Dendritic cell treated with granulocyte-macrophage colony-stimulating factor and Interleukin-4, amounts not matched to agents 40 ng/mL and 50 ng/mL, for 4 days (primary cell): ENCODE data around the gene RALGPS2.

Experiments used
- H3K27ac Mint-ChIP-seq: one replicate; pipeline ENCODE4 v1.8.0; 2022; ENCODE audit warnings: mild to moderate bottlenecking, mixed read lengths
- H3K27me3 Mint-ChIP-seq: one replicate; pipeline ENCODE4 v1.8.0; 2022; ENCODE audit warnings: mild to moderate bottlenecking, mixed read lengths
- H3K36me3 Mint-ChIP-seq: one replicate; pipeline ENCODE4 v1.8.0; 2022; ENCODE audit warnings: low read depth, mixed read lengths
- H3K4me1 Mint-ChIP-seq: one replicate; pipeline ENCODE4 v1.8.0; 2022; ENCODE audit warnings: low read depth, mixed read lengths
- H3K4me3 Mint-ChIP-seq: one replicate; pipeline ENCODE4 v1.8.0; 2022; ENCODE audit warnings: mild to moderate bottlenecking, moderate library complexity, mixed read lengths
- H3K9me3 Mint-ChIP-seq: one replicate; pipeline ENCODE4 v1.8.0; 2022; ENCODE audit warnings: mixed read lengths
- intact Hi-C: fragments of 100-400 bp; cut with micrococcal nuclease; formaldehyde crosslinking; loops from one replicate; pipeline ENCODE4 v1.15.0; 2022

RALGPS2 gene

DNA sequence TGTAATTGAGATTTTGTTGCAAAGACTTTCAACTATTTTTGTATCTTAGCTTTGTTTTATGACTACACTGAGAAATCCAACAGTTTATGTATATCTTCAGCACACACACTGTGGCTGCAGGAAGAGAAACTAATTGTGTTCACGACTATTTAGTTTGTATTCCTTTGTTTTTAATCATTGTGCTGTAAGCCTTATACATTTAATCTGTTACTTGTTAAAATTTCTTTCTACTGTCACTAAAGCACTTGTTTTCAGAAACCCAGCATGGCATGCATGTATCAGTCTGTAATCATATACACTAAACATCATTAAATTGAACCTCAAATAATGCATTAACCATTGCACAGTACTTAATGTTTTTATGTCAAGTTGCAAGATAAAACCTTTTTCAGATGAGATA is 145.2 kb downstream of the RALGPS2 start:
- no peaks in the 10 kb centered on the region for H3K36me3 Mint-ChIP-seq
- H3K4me3 Mint-ChIP-seq = no peak overlapping the region
- intact Hi-C loops = no loop called here
- H3K27me3 Mint-ChIP-seq = no peaks in the 10 kb centered on the region
- peaks cover 5% of the 10 kb centered on the region for H3K4me1 Mint-ChIP-seq
- H3K9me3 Mint-ChIP-seq = no peaks in the 10 kb centered on the region
- H3K27ac Mint-ChIP-seq = no peak overlapping the region

DNA sequence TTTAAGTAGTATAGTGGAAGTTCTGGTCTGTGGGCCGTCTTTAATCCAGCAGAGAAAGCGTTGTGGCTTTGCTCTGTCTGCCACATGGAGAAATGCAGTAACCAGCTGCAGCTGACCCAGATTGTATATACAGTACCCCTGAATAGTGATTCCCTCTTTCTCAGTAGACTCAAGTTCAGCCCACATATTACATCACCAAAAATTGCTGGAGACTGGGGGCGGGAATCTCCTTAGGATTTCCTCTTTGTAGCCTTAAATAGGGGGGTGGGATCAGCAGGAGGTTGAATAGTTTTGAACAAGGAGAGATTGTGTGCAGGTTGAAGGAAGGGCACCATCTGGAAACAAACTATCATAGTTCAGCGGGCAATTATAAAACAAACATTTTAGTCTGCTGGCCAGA is 145.9 kb downstream of the RALGPS2 start, which contains the start of gene ANGPTL1:
TSS of gene ANGPTL1 (minus strand) at position 134 of the 400 bp plus-strand sequence. CDS start 5,301 bp downstream, outside the sequence.
- H3K4me3 Mint-ChIP-seq = no peak within 1 kb of the TSS
- no peaks in the 10 kb centered on the region for H3K27me3 Mint-ChIP-seq
- H3K27ac Mint-ChIP-seq = no peak within 1 kb of the TSS
- H3K4me1 Mint-ChIP-seq = peaks cover 5% of the 10 kb centered on the region
- H3K36me3 Mint-ChIP-seq = no peaks in the 10 kb centered on the region
- intact Hi-C loops = no loop called here
- no peaks in the 10 kb centered on the region for H3K9me3 Mint-ChIP-seq

DNA sequence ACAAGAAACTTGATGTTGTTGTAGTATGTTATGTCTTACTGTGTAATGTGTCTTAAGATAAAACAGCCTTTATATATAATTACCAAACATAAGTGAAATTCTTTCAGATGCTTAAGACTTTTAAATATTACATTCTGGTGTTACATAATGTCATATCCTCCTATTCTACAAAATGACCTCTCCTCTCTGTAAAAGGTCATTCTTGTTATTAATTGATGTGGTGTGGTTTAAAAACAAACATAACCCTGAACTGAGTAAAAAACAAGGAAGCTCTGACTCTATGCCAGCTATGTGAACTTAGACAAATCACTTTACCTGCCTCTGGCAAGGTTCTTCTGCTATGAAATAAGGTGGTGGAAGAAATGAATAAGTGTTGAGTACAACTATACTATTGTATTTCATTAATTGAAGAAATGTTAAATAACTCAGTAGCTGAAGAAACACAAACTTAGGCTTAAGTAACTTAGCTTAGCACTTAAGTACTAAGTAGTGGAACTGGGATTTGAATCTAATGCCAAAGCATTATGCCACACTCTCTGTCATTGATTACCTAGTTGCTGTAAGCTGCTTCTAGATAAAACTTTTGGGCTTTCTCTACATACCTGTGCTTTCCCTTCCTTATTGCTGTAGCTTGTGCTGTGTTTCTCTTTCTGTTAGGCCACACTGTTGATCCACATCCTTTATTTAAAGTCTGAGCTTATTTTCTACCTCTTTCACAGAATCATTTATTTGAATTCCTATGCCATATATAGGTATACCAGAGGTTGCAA is 146.7 kb downstream of the RALGPS2 start:
- Mint-ChIP-seq H3K27me3 (no peaks in the 10 kb centered on the region), H3K9me3 (no peaks in the 10 kb centered on the region), H3K36me3 (no peaks in the 10 kb centered on the region), H3K4me3 (no peak overlapping the region), H3K4me1 (peaks cover 5% of the 10 kb centered on the region), H3K27ac (no peak overlapping the region)
- intact Hi-C loops = no loop called here

DNA sequence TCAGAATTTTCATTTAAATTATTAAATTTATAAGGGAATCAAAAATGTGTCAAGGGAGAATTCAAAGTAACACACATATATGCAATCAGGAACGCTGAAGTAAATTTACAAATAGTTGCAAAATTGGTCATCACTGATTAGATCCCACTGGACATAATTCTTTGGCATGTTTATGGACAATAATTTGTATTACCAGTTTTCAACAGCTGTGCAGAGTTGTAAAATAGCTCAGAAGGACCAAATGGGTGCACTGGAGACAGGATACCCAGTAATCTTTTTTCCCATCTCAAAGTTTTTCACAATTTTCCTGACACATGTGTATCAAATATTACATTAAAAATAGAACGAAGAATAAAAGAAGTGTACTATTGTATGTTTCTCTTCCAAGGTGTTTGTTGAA is 149.9 kb downstream of the RALGPS2 start:
- Mint-ChIP-seq H3K27me3 (no peaks in the 10 kb centered on the region), H3K4me3 (no peak overlapping the region), H3K27ac (no peak overlapping the region), H3K4me1 (no peaks in the 10 kb centered on the region), H3K9me3 (no peaks in the 10 kb centered on the region), H3K36me3 (no peaks in the 10 kb centered on the region)
- intact Hi-C loops = no loop called here

DNA sequence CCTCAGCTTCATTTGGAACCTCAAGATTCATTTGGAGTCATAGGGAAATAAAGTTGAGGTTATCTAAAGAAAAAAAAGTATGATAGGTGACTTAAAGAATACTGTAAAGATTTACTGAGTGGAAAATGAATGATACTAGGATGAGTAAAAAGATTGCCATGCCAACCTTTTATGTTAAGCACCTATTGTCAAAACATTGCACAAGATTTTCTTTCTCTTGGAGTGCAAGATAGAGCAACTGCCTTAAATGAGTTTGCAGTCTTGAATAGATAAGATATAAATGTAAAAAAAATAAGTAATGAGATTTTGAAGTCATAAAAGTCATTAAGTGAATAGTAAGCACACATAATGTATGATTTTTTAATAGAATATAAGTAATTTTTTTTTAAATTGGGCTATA is 150.9 kb downstream of the RALGPS2 start:
- H3K27me3 Mint-ChIP-seq = no peaks in the 10 kb centered on the region
- intact Hi-C loops = no loop called here

DNA sequence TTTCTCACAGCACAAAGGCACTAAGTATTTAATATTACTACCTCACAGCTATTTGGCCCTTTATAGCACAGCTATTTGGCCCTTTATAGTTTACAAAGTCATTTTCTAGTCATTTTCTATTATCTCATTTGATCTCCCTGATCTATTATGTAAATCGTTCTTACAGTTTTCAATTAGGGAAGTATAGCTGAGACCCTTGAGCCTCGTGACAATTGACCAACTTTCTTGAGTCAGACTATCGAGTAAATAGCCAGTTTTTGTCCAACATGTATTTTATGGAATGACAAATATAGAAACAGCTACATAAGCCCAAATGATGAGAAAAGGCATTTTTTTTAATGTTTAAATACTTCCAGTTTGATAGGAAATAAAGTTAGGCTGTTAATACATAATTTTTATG is 152.9 kb downstream of the RALGPS2 start:
- no peak overlapping the region for H3K4me3 Mint-ChIP-seq
- no peaks in the 10 kb centered on the region for H3K36me3 Mint-ChIP-seq
- no peaks in the 10 kb centered on the region for H3K4me1 Mint-ChIP-seq
- no peaks in the 10 kb centered on the region for H3K9me3 Mint-ChIP-seq
- no peaks in the 10 kb centered on the region for H3K27me3 Mint-ChIP-seq
- intact Hi-C loops = no loop called here
- no peak overlapping the region for H3K27ac Mint-ChIP-seq

More for the DNA sequence above, 150.9 kb downstream of the RALGPS2 start:
- Mint-ChIP-seq H3K4me3 (no peak overlapping the region), H3K9me3 (no peaks in the 10 kb centered on the region), H3K27ac (no peak overlapping the region), H3K36me3 (no peaks in the 10 kb centered on the region), H3K4me1 (no peaks in the 10 kb centered on the region)

DNA sequence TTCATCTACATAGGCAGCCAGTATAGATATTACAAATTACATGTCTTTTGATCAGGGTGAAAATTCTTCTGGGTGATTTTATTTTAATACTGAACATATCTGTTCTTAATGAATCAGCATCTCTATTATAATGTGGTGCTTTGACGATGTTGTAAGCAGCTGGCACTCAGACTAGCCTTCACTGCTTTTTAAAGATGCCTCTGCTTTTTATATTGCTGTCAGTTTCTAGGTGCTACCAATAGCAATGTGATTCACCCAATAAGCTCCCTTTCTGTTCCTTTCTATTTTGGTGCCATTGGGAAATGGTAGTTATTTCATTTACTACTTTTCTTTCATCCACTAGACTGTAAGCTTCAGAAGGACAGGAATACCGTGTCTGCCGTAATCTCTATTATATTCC is 156.9 kb downstream of the RALGPS2 start:
- Mint-ChIP-seq H3K4me3 (no peak overlapping the region), H3K27ac (no peak overlapping the region), H3K9me3 (no peaks in the 10 kb centered on the region), H3K36me3 (peaks cover 18% of the 10 kb centered on the region), H3K4me1 (no peaks in the 10 kb centered on the region), H3K27me3 (no peaks in the 10 kb centered on the region)
- intact Hi-C loops = no loop called here

DNA sequence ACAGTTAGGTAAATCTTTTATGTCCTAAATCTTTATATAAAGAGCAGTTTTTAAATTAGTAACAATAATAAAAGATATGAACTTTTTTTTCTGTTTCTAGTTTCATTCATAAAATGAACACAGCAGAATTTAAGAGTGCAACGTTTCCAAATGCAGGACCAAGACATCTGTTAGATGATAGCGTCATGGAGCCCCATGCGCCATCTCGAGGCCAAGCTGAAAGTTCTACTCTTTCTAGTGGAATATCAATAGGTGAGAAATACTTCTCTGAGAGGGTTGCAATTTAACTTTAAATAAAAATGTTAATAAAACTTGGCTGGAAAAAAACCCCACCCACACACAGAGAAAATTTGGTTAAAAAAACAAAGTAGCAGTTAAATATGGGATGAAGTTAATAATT is 160.8 kb downstream of the RALGPS2 start:
- H3K27ac Mint-ChIP-seq = no peak overlapping the region
- peaks cover 19% of the 10 kb centered on the region for H3K36me3 Mint-ChIP-seq
- intact Hi-C loops = no loop called here
- no peaks in the 10 kb centered on the region for H3K9me3 Mint-ChIP-seq
- no peaks in the 10 kb centered on the region for H3K4me1 Mint-ChIP-seq
- no peaks in the 10 kb centered on the region for H3K27me3 Mint-ChIP-seq
- no peak overlapping the region for H3K4me3 Mint-ChIP-seq

DNA sequence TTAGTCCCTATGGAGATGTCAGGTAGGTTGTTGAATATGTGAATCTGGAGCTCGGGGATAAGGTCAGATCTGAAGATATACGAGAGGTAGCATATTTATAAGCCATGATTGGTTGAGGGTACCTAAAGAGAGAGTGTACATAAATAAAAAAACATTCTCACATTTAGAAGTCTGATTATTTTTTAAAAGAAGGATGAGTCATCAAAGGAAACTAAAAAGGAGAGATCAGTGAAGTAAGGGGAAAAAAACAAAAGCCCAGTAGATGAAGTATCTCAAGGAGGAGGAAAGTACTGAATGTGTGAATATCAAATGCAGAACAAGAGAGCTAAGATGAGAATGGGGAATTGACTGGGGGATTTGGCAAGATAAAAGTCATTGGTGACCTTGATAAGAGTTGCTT is 161.5 kb downstream of the RALGPS2 start:
- H3K27me3 Mint-ChIP-seq = no peaks in the 10 kb centered on the region
- H3K27ac Mint-ChIP-seq = no peak overlapping the region
- H3K9me3 Mint-ChIP-seq = no peaks in the 10 kb centered on the region
- H3K4me1 Mint-ChIP-seq = no peaks in the 10 kb centered on the region
- peaks cover 19% of the 10 kb centered on the region for H3K36me3 Mint-ChIP-seq
- H3K4me3 Mint-ChIP-seq = no peak overlapping the region
- intact Hi-C loops = no loop called here

DNA sequence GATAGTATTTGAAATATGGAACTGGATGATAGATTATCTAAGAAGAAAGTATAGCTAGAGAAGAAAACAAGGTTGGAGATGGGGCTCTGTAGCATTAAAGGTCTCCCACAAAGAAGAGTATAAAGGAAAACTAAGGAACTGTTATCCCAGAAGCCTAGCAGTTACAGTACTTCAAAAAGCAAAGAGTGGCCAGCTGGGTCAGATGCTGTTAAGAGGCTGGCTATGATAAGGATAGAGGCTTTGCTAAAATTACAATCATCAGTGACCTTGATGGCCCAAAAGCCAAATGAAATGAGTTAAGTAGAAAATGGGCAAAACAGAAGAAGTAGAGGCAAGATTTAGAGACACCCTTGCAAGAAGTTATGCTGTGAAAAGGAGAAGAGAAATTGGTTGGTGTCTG is 170.9 kb downstream of the RALGPS2 start:
- H3K4me3 Mint-ChIP-seq = no peak overlapping the region
- H3K27me3 Mint-ChIP-seq = no peaks in the 10 kb centered on the region
- H3K36me3 Mint-ChIP-seq = peaks cover 27% of the 10 kb centered on the region
- intact Hi-C loops = no loop called here
- H3K27ac Mint-ChIP-seq = no peak overlapping the region
- H3K9me3 Mint-ChIP-seq = no peaks in the 10 kb centered on the region
- no peaks in the 10 kb centered on the region for H3K4me1 Mint-ChIP-seq

DNA sequence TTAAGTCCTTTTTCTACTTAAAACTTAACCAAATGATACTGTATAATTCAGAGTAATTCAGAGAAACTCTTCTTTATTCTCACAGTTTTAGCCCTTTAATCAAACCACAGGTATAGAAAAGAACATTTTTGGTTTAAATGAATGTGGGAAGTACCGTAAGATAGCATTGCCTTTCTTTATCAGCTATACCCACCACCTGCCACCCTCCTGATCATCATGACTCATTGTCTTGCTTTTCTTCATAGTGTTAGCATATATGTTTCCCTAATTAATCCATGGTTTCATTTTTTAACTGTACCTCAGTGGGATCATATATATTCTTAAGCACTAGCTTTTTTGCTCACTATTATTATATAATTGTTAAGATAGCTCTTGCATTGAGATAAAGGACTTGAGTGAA is 173.4 kb downstream of the RALGPS2 start:
- Mint-ChIP-seq H3K27ac (no peak overlapping the region), H3K36me3 (peaks cover 32% of the 10 kb centered on the region), H3K4me1 (no peaks in the 10 kb centered on the region), H3K9me3 (no peaks in the 10 kb centered on the region), H3K27me3 (no peaks in the 10 kb centered on the region), H3K4me3 (no peak overlapping the region)
- intact Hi-C loops = no loop called here

DNA sequence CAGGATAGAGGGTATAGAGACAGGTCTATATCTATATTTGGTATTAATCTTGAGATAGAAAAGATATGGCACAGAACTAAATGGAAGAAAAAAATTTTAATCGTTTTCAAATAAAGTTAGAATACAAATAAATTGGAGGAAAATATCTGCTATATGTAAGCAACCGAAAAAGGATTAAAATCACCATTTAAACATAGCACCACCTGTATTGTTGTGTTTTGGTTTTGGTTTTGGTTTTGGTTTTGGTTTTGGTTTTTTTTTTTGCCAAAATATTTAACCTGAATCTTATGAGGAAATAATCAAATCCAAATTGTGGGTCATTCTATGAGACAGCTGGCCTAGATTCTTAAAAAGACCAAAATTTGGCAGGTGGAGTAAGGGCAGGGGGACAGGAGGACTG is 174.4 kb downstream of the RALGPS2 start:
- Mint-ChIP-seq H3K36me3 (peaks cover 37% of the 10 kb centered on the region), H3K27ac (no peak overlapping the region), H3K27me3 (no peaks in the 10 kb centered on the region), H3K4me3 (no peak overlapping the region), H3K4me1 (no peaks in the 10 kb centered on the region), H3K9me3 (no peaks in the 10 kb centered on the region)
- intact Hi-C loops = no loop called here

DNA sequence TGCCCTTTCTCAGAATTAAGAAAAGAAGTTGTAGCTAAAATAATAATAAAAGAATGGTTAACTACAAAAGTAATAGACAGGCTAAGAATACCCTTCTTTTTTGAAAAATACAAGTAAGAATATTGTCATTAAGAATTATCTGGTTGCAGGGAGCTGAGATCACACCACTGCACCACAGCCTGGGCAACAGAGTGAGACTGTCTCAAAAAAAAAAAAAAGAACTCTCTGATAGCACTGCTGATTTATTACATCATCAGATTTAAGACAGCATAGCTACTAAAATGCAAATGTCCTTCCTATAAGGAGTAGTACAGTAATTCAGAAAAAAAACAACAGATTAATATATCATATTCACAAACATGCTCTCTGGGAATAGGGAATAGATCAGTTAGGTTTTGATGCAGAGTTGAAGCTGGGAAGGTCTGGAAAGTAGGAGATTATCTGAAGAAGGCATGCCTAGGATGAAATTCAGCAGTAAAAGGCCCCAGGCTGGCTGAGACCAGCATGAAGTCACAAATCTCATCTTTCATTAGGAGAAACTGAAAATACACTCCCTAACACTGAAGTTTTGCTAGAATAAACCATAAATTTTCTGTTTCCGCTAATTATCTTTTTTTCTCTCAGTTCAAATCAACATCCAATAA is 176.6 kb downstream of the RALGPS2 start:
- H3K9me3 Mint-ChIP-seq = no peaks in the 10 kb centered on the region
- H3K27me3 Mint-ChIP-seq = no peaks in the 10 kb centered on the region
- intact Hi-C loops = no loop called here
- peaks cover 31% of the 10 kb centered on the region for H3K36me3 Mint-ChIP-seq
- H3K4me3 Mint-ChIP-seq = no peak overlapping the region
- no peak overlapping the region for H3K27ac Mint-ChIP-seq
- no peaks in the 10 kb centered on the region for H3K4me1 Mint-ChIP-seq

DNA sequence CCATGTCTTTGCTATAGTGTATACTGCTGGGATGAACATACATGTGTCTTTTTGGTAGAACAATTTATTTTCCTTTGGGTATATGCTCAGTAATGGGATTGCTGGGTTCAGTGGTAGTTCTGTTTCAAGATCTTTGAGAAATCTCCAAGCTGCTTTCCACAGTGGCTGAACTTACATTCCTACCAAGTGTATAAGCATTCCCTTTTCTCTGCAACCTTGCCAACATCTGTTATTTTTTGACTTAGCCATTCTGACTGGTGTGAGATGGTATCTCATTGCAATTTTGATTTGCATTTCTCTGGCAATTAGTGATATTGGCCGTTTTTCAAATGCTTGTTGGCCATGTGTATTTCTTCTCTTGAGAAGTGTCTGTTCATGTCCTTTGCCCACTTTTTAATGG is 183.3 kb downstream of the RALGPS2 start:
- intact Hi-C loops = no loop called here
- Mint-ChIP-seq H3K4me3 (no peak overlapping the region), H3K9me3 (peaks cover 6% of the 10 kb centered on the region), H3K27ac (no peak overlapping the region), H3K4me1 (no peaks in the 10 kb centered on the region), H3K27me3 (no peaks in the 10 kb centered on the region), H3K36me3 (peaks cover 71% of the 10 kb centered on the region)

DNA sequence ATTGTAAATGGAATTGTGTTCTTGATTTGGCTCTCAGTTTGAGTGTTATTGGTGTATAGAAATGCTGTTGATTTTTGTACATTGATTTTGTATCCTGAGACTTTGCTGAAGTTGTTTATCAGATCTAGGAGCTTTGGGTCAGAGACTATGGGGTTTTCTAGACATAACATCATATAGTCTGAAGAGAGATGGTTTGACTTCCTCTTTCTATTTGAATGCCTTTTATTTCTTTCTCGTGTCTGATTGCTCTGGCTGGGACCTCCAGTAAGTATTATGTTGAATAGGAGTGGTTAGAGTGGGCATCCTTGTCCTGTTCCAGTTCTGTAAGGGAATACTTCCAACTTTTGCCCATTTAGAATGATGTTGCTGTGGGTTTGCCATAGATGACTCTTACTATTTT is 185.0 kb downstream of the RALGPS2 start:
- intact Hi-C loops = no loop called here
- H3K36me3 Mint-ChIP-seq = peaks cover 60% of the 10 kb centered on the region
- no peak overlapping the region for H3K27ac Mint-ChIP-seq
- H3K9me3 Mint-ChIP-seq = peaks cover 6% of the 10 kb centered on the region
- H3K4me3 Mint-ChIP-seq = no peak overlapping the region
- H3K4me1 Mint-ChIP-seq = no peaks in the 10 kb centered on the region
- no peaks in the 10 kb centered on the region for H3K27me3 Mint-ChIP-seq
